NCI-H146 treated with DMSO at 0.1 percent for 48 hours (cell line): ENCODE results near the gene GPR78.

Source experiments
- DNase-seq: peaks from one replicate; lab custom pipeline; 2025; ENCODE audit not compliant: unreplicated experiment; lab: John Stamatoyannopoulos, UW

Gene GPR78

DNA sequence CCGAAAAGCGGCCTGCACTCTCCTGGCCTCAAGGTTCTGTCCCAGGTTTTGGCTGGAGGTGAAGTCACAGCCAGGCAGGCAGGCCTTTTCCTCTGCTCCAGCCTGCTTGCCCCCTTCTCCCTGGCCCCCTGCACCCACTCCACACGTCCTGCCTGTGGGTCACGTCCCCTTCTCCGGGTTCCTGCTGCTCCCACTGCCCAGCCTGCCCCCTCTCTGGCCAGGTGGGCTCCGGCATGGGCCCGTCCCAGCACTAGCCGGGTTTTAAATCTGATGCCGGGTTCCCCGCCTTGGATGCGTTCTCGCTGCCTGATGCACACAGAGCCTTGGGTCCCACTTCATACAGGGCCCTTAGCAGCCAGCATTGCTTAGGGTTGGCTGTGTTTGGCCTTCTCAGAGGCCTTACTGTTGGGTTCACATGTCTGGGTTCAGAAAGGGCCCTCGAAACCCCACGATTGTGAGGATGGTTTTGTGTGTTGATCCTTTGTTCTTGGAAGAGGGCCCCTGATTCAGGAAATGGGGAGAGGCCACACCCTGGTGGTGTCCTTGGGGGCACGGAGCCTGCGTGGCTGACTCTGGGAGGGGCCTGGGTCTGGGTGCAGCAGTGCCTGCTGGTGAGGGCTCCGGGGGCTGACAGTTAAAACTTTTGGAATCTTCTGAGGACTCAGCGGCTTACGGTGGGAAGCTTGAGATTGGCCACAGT is 18.3 kb downstream of the GPR78 start:
- no peak for DNase-seq

DNA sequence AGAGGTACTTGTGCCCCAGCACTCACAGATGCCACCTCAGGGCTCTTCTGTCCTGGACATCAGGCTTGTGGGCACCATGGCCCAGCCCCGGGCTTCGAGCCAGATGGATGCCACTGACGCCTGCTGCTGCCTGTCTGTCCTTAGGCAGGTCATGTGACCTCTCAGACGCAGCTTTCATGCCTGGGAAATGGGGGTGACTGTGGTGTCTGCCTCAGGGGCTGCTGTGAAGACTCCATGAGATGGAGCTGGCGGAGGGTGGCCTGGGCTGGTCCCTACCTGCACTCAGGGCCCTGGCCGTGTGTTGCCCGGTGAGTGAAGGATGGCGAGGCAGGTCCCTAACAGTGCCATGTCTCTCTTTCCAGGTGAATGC is 18.9 kb downstream of the GPR78 start:
- no peak for DNase-seq

DNA sequence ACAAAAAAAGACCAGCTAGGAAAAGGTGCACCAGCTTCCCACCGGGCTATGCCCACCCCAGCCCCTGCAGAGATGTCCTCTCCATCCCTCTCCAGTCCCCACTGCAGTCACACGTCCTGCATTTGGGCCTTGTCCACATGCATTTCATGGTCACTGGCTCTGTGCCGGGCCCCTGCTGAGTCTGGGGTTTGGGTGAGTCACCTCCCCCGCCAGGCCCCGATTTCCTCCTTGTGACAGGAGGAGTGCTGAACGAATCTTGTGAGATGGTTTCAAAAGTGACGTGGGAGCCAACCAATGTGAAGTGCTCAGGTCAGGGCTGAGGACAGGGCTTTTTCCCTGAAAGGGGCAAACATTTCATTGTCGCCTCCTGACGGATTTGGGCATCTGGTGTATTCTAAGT is 19.5 kb downstream of the GPR78 start:
- no peak for DNase-seq

DNA sequence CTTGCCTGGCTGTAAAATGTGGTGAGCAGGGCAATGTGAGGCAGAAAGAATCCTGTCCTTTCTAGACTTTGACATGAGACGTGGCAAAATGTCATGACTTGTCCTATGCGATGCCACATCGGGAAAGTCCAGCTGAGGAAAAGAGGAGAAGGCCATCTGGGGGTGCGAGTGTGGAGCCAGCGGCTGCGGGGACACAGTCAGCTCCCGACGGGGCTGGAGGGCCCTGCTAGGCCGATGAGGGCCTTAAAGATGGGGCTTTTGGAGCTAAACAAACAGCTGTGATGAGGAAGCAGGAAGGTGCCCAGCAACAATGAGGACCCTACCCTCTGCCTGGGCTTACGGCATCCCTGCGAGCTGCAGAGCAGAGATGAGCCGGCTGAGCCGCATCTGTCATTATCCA is 20.1 kb downstream of the GPR78 start:
- DNase-seq: no peak

GRCh38 chr4:8600686-8601085 is 20.5 kb downstream of the GPR78 start:
- DNase-seq: no peak

GRCh38 chr4:8601086-8601485 is 20.9 kb downstream of the GPR78 start:
- DNase-seq: no peak

DNA sequence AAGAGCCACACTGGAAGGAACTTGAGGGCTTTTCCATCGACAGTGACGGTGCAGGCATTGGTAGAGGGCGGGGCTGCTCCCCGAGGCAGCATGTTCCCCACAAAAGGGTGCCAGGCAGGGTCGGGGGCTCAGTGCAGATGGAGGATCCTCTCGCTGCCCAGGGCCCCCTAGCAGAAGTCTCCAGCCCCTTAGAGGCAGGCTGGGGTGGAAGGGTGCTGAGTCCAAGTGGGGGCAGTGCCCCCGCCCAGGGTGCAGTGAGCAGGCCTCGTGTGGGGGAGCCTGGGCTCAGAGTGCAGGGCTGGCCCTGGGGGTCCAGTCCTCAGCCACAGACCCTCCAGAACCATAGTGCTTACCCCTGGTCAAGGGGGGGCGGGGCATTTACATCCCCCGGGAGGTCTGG is 21.4 kb downstream of the GPR78 start:
- no peak for DNase-seq

GRCh38 chr4:8602686-8603430 is 22.7 kb downstream of the GPR78 start:
- DNase-seq: no peak

GRCh38 chr4:8603931-8604330 is 23.7 kb downstream of the GPR78 start:
- no peak for DNase-seq

DNA sequence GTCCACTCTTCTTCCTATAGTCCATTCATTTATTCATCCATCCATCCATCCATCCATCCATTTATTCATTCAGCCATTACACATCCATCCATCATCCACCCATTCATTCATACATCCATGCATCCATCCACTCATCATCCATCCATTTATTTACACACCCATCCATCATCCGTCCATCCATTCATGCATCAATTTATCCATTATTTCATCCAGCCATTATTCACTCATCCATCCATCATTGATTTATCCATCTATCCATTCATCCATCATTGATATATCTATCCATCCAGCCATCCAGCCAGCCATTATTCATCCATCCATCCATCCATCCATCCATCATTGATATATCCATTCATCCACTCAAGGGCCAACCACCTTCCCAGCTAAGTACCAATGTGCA is 25.1 kb downstream of the GPR78 start:
- no peak for DNase-seq

DNA sequence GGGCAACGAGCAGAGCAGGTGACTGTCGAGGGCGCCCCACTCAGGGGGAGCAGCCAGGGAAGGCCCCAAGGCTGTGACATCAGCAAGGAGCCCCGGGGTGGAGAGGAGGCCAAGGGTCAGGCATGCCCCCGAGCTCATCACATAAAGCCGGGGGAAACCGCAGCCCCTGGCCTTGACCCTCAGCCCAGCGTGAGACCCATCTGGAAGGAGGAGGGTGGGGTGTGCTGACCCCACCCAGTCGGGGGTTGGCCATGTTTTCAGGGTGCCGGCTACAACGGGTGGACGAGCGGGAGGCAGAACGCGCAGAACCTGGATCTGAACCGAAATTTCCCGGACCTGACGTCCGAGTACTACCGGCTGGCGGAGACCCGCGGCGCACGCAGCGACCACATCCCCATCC is 26.3 kb downstream of the GPR78 start:
- no peak for DNase-seq

DNA sequence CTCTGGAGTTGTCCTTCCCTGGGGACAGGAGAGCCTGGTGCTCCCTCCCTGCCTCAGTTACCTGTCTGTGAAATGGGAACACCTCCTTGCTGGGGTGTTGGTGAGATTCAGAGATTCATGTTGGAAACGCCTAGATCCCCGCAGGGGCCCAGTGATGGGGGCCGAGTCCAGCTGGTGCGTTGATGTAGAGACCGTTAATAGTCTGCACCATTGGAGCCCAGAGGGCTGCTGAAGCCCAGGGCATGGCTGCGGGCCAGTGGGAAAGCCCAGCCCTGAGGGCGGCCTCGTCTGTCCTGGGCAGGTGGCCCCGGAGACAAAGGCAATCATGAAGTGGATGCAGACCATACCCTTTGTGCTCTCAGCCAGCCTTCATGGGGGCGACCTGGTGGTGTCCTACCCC is 26.8 kb downstream of the GPR78 start:
- DNase-seq: no peak

GRCh38 chr4:8607603-8608481 is 27.6 kb downstream of the GPR78 start:
- no peak for DNase-seq

DNA sequence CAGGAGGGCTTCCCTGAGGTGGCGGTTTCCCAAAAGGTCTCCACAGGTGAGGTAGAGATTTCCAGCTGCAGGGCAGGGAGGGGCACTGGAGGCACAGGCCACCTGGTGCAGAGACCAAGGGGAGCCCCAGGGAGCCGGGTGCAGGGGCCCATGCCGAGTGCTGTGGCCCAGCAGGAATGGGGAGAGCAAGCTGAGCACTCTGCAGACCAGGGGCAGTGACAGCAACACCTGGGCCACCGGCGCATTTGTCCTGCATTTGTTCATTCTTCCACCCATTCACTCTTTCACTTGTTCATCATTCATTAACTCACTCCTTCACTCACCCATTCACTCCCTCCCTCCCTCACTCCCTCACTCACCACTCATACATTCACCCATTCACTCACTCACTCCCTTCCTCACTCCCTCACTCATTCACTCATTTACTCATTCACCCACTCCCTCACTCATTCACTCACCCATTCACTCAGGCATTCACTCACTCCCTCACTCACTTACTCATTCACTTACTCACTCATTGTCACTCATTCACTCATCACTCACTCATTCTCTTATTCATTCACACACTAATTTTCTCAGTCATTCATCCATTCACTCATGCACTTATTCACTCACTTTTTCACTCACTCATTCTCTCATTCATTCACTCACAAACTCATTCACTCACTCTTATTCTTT is 28.7 kb downstream of the GPR78 start:
- no peak for DNase-seq

DNA sequence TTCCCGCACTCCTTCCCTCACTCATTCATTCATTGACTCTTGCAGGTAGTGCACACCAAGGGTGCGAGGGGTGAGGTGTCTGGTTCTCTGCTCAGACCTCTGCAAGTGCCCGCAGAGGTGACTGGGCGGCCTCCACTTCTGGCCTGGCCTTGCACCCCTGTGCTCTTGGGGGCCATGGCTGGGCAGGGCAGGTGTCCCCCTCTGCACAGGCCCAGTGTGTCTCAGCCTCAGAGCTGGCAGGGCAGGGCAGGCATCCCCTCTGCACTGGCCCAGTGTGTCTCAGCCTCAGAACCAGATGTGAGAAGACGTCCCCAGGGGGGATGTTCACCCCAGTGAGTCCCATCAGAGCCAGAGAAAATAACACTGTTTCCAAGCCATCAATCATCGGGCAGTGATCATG is 29.2 kb downstream of the GPR78 start:
- no peak for DNase-seq

DNA sequence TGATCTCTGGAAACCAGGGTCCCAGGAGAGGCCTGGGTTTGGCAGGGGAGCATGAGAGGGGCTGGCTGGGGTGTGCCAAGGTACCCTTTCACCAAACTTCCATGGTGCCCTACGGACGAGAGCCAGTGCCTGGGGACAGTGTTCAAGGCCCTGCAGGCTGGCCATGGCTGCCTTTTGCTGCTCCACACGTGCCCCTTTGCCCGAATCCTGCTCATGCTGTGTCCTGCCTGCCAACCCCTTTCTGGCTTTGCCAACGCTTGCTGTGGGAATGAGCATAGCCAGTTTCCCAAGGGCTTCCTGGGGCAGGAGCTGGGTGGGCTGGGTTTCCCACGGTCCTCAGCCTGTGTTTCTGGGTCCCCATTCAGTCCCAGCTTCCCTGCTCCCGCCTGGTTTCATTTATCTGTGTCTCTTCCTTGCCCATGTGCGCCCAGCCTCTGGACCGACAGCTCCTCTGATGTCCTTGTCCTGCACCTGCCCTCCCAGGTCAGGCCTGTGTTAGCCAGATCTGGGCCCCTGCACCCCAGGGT is 29.7 kb downstream of the GPR78 start:
- no peak for DNase-seq

DNA sequence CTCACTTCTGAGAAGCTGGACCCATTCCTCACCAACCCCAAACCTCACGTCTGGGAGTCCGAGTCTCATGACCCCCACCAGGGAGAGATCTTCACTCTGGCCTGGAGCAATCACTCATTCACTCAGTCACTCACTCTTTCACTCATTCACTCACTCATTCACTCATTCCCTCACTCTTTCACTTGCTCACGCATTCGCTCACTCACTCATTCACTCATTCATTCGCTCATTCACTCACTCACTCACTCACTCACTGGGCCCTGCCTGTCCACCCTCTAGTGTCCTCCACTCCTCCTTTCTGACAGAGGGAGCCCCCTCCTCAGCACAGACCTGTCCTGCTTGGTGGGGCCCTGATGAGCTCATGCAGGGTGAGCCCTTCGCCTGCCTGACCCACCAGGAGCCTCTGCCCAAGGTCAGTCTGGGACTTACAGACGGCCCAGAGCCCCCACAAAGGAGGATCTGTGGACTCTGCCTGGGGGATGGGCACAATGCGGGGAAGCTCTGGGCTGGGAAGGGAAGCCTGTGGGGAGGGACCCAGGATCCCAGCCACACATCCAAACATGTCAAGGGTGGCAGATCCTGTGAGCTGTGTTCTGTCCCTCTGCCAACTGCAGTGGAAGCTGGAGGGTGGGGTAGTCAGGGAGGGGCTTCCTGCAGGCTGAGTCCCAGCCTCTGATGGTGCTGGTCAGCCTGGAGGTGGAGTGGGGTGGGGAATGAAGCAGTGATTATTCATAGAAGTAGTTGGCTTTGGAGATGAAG is 30.8 kb downstream of the GPR78 start:
- no peak for DNase-seq

- DNase-seq: no peak
Measured at GRCh38 chr4:8612646-8613045, 32.5 kb downstream of the GPR78 start.

GRCh38 chr4:8613421-8614364 is 33.5 kb downstream of the GPR78 start:
- no peak for DNase-seq
